SJSA1 (cell line): ENCODE measurements around the gene CHMP6. TPM values are rescaled to one million over a fixed set of nuclear protein-coding genes. Genes with fewer than 3 reads are reported as not detected.
"Not testable (repeated sequence)": the region's sequence is repeated elsewhere in the genome, so short reads cannot be mapped to it uniquely, and the experiment has no call there.

Experiments
- DNase-seq, 2 experiments: peaks; one replicate each; pipeline ENCODE4 v3.0.0-alpha.2; 2015 to 2020; ENCODE audit warnings: low spot score in 2 of 2, low read depth in 1 of 2
- H3K27ac ChIP-seq: fragments of 250-450 bp; sonication (Bioruptor Pico); 2 replicates; pipeline ENCODE4 v1.5.1; 2020; ENCODE audit warnings: mild to moderate bottlenecking, moderate library complexity
- H3K27me3 ChIP-seq: fragments of 250-450 bp; sonication (Bioruptor Pico); replicated peaks from 2 replicates; pipeline ENCODE4 v1.5.1; 2020; ENCODE audit warnings: mild to moderate bottlenecking, moderate library complexity
- H3K36me3 ChIP-seq: fragments of 250-450 bp; sonication (Bioruptor Pico); 2 replicates; pipeline ENCODE4 v1.5.1; 2020; ENCODE audit warnings: mild to moderate bottlenecking
- H3K4me1 ChIP-seq: fragments of 250-450 bp; sonication (Bioruptor Pico); replicated peaks from 2 replicates; pipeline ENCODE4 v1.6.1; 2021; ENCODE audit warnings: mild to moderate bottlenecking
- H3K4me3 ChIP-seq: fragments of 250-450 bp; sonication (Bioruptor Pico); 2 replicates; pipeline ENCODE4 v1.5.1; 2020; ENCODE audit warnings: mild to moderate bottlenecking
- H3K9me3 ChIP-seq: fragments of 250-450 bp; sonication (Bioruptor Pico); replicated peaks from 2 replicates; pipeline ENCODE4 v1.5.1; 2020; ENCODE audit warnings: mild to moderate bottlenecking
- total RNA-seq: library from RNA; depleted of rRNA; stranded (reverse); fragments of >200 nt; shearing (Covaris generic); gene quantifications from 2 replicates; pipeline ENCODE4 v1.2.3, GENCODE V29; 2014

The CHMP6 gene
- total RNA-seq, 1 experiment from 2014 or later = 20.9 TPM

- Histone ChIP-seq H3K9me3 (peaks cover 3% of the 10 kb centered on the region; the same call in 1 of the 2 replicates), H3K4me1 (peaks cover 6% of the 10 kb centered on the region; the same call in 1 of the 2 replicates), H3K27ac (no peak overlapping the region), H3K27me3 (no peaks in the 10 kb centered on the region), H3K4me3 (no peak overlapping the region), H3K36me3 (no peaks in the 10 kb centered on the region)
- no peak for DNase-seq
Observed at GRCh38 chr17:81026266-81027036, 34.8 kb downstream of the CHMP6 start.

GRCh38 chr17:81027038-81027437 lies 35.4 kb downstream of the CHMP6 start:
- DNase-seq = no peak
- H3K4me1 ChIP-seq = peaks cover 3% of the 10 kb centered on the region; the same call in 1 of the 2 replicates
- peaks cover 3% of the 10 kb centered on the region; the same call in 1 of the 2 replicates for H3K9me3 ChIP-seq
- no peaks in the 10 kb centered on the region for H3K36me3 ChIP-seq
- H3K4me3 ChIP-seq = no peak overlapping the region
- H3K27me3 ChIP-seq = no peaks in the 10 kb centered on the region
- H3K27ac ChIP-seq = no peak overlapping the region

GRCh38 chr17:81027591-81028505 lies 36.2 kb downstream of the CHMP6 start:
- Histone ChIP-seq H3K27me3 (no peaks in the 10 kb centered on the region), H3K9me3 (peaks cover 4% of the 10 kb centered on the region; the same call in 1 of the 2 replicates), H3K4me1 (no peaks in the 10 kb centered on the region), H3K27ac (no peak overlapping the region), H3K36me3 (peaks cover 3% of the 10 kb centered on the region), H3K4me3 (no peak overlapping the region)
- no peak for DNase-seq

- Histone ChIP-seq H3K4me3 (no peak overlapping the region), H3K36me3 (peaks cover 6% of the 10 kb centered on the region), H3K27me3 (no peaks in the 10 kb centered on the region), H3K4me1 (no peaks in the 10 kb centered on the region; the same call in 1 of the 2 replicates), H3K27ac (no peak overlapping the region), H3K9me3 (peaks cover 6% of the 10 kb centered on the region; the same call in 1 of the 2 replicates)
- no peak for DNase-seq
Observed at GRCh38 chr17:81028506-81028858, 36.8 kb downstream of the CHMP6 start.

- Histone ChIP-seq H3K4me3 (no peak overlapping the region), H3K27me3 (0 out of 2 replicates have a peak, but pooled peaks cover 3% of the 10 kb centered on the region), H3K4me1 (peaks cover 9% of the 10 kb centered on the region), H3K27ac (no peak overlapping the region), H3K36me3 (peaks cover 6% of the 10 kb centered on the region), H3K9me3 (peaks cover 8% of the 10 kb centered on the region; the same call in 1 of the 2 replicates)
- no peak for DNase-seq
Observed at GRCh38 chr17:81029859-81030258, 38.2 kb downstream of the CHMP6 start.

- H3K36me3 ChIP-seq, H3K27me3 ChIP-seq, H3K9me3 ChIP-seq, H3K27ac ChIP-seq, H3K4me3 ChIP-seq, DNase-seq: not testable (repeated sequence)
- H3K4me1 ChIP-seq = peaks cover 13% of the 10 kb centered on the region
Observed at GRCh38 chr17:81030312-81030711, 38.7 kb downstream of the CHMP6 start.

- no peak for DNase-seq
- H3K36me3 ChIP-seq = peaks cover 11% of the 10 kb centered on the region
- H3K27me3 ChIP-seq = 0 out of 2 replicates have a peak, but pooled peaks cover 3% of the 10 kb centered on the region
- H3K27ac ChIP-seq = no peak overlapping the region
- peaks cover 19% of the 10 kb centered on the region for H3K4me1 ChIP-seq
- peaks cover 8% of the 10 kb centered on the region; the same call in 1 of the 2 replicates for H3K9me3 ChIP-seq
- H3K4me3 ChIP-seq = no peak overlapping the region
Observed at GRCh38 chr17:81030741-81031565, 39.3 kb downstream of the CHMP6 start.

- peaks cover 26% of the 10 kb centered on the region for H3K4me1 ChIP-seq
- DNase-seq = no peak
- H3K4me3 ChIP-seq = no peak overlapping the region
- 0 out of 2 replicates have a peak, but pooled peaks cover 3% of the 10 kb centered on the region for H3K27me3 ChIP-seq
- peaks cover 17% of the 10 kb centered on the region for H3K36me3 ChIP-seq
- peaks cover 8% of the 10 kb centered on the region; the same call in 1 of the 2 replicates for H3K9me3 ChIP-seq
- H3K27ac ChIP-seq = no peak overlapping the region
Observed at GRCh38 chr17:81031566-81032550, 40.2 kb downstream of the CHMP6 start.

GRCh38 chr17:81032641-81033480 lies 41.2 kb downstream of the CHMP6 start:
- H3K4me1 ChIP-seq = peaks cover 26% of the 10 kb centered on the region
- no peak overlapping the region for H3K27ac ChIP-seq
- peaks cover 27% of the 10 kb centered on the region for H3K36me3 ChIP-seq
- 0 out of 2 replicates have a peak, but pooled peaks cover 5% of the 10 kb centered on the region for H3K9me3 ChIP-seq
- H3K4me3 ChIP-seq = no peak overlapping the region
- 0 out of 2 replicates have a peak, but pooled peaks cover 3% of the 10 kb centered on the region for H3K27me3 ChIP-seq
- DNase-seq = no peak

GRCh38 chr17:81033535-81034167 lies 42.0 kb downstream of the CHMP6 start:
- H3K27me3 ChIP-seq = 0 out of 2 replicates have a peak, but pooled peaks cover 3% of the 10 kb centered on the region
- H3K4me1 ChIP-seq = peaks cover 31% of the 10 kb centered on the region
- DNase-seq = no peak
- no peak overlapping the region for H3K27ac ChIP-seq
- H3K4me3 ChIP-seq = peak overlapping the region; percentile 86
- 0 out of 2 replicates have a peak, but pooled peaks cover 5% of the 10 kb centered on the region for H3K9me3 ChIP-seq
- peaks cover 35% of the 10 kb centered on the region for H3K36me3 ChIP-seq

GRCh38 chr17:81034168-81034777 lies 42.6 kb downstream of the CHMP6 start:
- H3K9me3 ChIP-seq = 0 out of 2 replicates have a peak, but pooled peaks cover 5% of the 10 kb centered on the region
- H3K4me1 ChIP-seq = peaks cover 38% of the 10 kb centered on the region
- H3K4me3 ChIP-seq = peak overlapping the region; percentile 86
- 0 out of 2 replicates have a peak, but pooled peaks cover 3% of the 10 kb centered on the region for H3K27me3 ChIP-seq
- no peak for DNase-seq
- no peak overlapping the region for H3K27ac ChIP-seq
- H3K36me3 ChIP-seq = peaks cover 41% of the 10 kb centered on the region
